Subcutaneous abdominal adipose tissue (tissue), 5 donors: ENCODE data around the gene TH.

ENCODE experiments used
- H3K27ac ChIP-seq: one replicate; pipeline ENCODE4 v1.7.0; 2013; ENCODE audit warnings: low read depth, mild to moderate bottlenecking, inconsistent platforms, low read length, moderate library complexity
- H3K27me3 ChIP-seq, 5 donors: one replicate each; pipeline ENCODE4 v1.7.0; 2013; ENCODE audit warnings: low read length in 5 of 5, inconsistent platforms in 1 of 5; ENCODE audit not compliant: control insufficient read depth in 5 of 5, insufficient read depth in 4 of 5
- H3K36me3 ChIP-seq, 5 donors: one replicate each; pipeline ENCODE4 v1.7.0; 2013; ENCODE audit warnings: low read length in 5 of 5; ENCODE audit not compliant: control insufficient read depth in 5 of 5, insufficient read depth in 5 of 5
- H3K4me1 ChIP-seq, 5 donors: one replicate each; pipeline ENCODE4 v1.7.0; 2013; ENCODE audit warnings: low read length in 5 of 5, mild to moderate bottlenecking in 3 of 5, moderate library complexity in 1 of 5; ENCODE audit not compliant: control insufficient read depth in 5 of 5, insufficient read depth in 5 of 5
- H3K4me3 ChIP-seq, 5 donors: one replicate each; pipeline ENCODE4 v1.7.0; 2013; ENCODE audit warnings: low read length in 5 of 5, low read depth in 1 of 5
- H3K9ac ChIP-seq, 5 donors: one replicate each; pipeline ENCODE4 v1.7.0; 2013; ENCODE audit warnings: low read length in 5 of 5, mild to moderate bottlenecking in 4 of 5, moderate library complexity in 3 of 5
- H3K9me3 ChIP-seq, 5 donors: one replicate each; pipeline ENCODE4 v1.7.0; 2013; ENCODE audit warnings: low read length in 5 of 5; ENCODE audit not compliant: control insufficient read depth in 5 of 5
- donor health status: healthy.
- donor health status: healthy.
- donor health status: healthy.
- donor health status: healthy.
- donor health status: healthy.

The TH gene

DNA sequence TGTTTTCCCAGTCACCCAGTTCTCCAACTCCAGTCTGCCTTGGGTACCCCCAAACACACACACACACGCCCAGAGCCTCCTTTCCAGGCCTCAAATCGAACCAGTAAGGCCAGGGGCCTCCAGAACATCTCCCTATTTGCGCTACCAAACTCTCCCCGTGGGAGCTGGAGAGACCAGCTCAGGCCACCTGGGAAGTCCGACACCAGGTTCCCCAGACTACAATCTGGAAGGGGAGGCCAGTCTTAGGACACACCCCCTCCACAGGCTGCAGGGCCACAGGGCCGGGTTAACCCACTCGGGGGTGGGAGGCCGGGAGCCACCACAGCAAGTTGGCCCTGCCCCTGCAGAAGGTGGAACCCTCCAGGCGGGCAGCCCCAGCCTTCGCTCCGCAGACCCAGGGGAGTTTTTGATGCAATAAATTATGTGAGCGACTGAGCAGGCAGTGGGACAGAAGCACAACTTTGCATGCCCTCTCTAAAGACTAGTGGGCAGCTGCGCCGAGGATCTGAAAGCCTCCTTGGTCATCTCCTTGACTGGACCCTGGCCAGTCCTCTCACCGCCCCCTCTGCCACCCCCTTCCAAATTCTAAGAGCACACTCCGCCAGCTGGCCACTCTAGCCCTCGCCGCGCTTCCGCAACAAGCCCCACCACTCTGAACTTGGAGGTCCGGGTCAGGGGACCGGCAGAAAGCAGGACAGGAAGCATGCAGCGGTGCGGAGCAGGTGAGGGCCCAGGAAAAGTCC, 35.2 kb downstream of the TH start:
- H3K27ac ChIP-seq: no peak overlapping the region
- peaks cover 44 to 65% (median 47%) of the 10 kb centered on the region in 5 donors for H3K27me3 ChIP-seq
- peak overlapping the region in 3 of 5 donors; percentile 48 to 60 (median 60) for H3K4me3 ChIP-seq

DNA sequence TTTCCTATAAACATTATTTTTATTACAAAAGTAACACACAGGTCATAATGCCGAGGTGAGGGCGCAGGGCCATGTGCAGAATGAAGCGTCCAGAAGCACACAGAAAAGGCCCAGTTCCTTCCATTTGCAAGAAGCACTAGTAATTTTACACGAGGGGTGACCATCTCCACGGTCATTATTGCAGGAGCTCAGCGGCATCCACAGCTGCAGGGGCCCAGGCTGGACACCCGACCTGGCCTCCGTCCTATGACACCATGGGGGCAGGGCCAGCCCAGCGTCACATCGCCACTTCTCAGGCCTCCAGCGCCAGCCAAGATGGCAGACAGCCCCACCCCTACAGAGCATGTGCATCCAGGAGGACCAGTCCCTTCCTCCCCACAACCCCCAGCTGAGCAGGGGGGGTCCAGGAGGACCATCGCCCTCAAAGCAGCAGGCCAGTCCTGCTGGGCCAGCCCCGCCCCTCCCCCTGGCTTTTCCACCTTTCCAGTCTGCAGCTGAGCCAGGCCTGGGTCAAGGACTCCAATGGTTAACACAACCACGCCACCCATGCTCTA, 35.9 kb downstream of the TH start:
- peak overlapping the region in 2 of 5 donors; percentile 60 for H3K4me3 ChIP-seq
- H3K27me3 ChIP-seq: peaks cover 38 to 61% (median 41%) of the 10 kb centered on the region in 5 donors

More for the DNA sequence above, 35.2 kb downstream of the TH start:
- Histone ChIP-seq H3K4me1 (peaks cover 0 to 28% (median 6%) of the 10 kb centered on the region in 5 donors), H3K9ac (no peak overlapping the region), H3K36me3 (peaks cover 0 to 8% (median under 1%) of the 10 kb centered on the region in 5 donors), H3K9me3 (no peaks in the 10 kb centered on the region)

DNA sequence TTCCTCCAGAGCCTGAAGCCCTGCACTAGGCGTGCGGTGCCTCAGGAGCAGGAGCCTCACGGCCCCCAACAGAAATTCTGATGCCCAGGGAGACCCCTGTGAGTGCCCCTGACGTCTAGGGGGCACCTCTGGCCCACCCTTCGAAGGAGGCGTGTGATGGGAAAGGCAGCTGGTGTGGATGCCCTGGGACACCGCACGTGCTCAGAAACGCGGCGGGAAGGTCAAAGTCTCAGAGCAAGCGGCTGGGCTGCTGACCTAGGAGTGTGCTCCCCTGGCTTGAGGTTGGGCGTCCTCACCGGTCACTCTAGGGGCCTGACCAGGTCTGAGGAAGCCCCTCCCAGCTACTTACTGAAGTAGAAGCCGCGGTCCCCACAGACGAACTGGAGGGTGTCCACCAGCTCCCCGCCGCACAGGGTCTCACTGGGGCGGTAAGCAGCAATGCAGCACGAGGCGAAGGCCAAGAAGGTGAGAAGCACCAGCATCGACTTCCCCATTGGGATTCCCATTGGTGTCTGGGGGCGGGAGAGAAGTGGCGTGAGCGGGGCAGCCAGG, 36.5 kb downstream of the TH start:
- Histone ChIP-seq H3K27ac (no peak overlapping the region), H3K27me3 (peaks cover 36 to 59% (median 40%) of the 10 kb centered on the region in 5 donors), H3K4me3 (no peak overlapping the region), H3K9me3 (no peaks in the 10 kb centered on the region), H3K9ac (no peak overlapping the region), H3K36me3 (peaks cover 0 to 12% (median 5%) of the 10 kb centered on the region in 5 donors), H3K4me1 (peaks cover 0 to 25% (median 6%) of the 10 kb centered on the region in 5 donors)

More for the DNA sequence above, 35.9 kb downstream of the TH start:
- Histone ChIP-seq H3K9me3 (no peaks in the 10 kb centered on the region), H3K4me1 (peaks cover 0 to 25% (median 6%) of the 10 kb centered on the region in 5 donors), H3K9ac (no peak overlapping the region), H3K27ac (no peak overlapping the region), H3K36me3 (peaks cover 0 to 12% (median 5%) of the 10 kb centered on the region in 5 donors)

DNA sequence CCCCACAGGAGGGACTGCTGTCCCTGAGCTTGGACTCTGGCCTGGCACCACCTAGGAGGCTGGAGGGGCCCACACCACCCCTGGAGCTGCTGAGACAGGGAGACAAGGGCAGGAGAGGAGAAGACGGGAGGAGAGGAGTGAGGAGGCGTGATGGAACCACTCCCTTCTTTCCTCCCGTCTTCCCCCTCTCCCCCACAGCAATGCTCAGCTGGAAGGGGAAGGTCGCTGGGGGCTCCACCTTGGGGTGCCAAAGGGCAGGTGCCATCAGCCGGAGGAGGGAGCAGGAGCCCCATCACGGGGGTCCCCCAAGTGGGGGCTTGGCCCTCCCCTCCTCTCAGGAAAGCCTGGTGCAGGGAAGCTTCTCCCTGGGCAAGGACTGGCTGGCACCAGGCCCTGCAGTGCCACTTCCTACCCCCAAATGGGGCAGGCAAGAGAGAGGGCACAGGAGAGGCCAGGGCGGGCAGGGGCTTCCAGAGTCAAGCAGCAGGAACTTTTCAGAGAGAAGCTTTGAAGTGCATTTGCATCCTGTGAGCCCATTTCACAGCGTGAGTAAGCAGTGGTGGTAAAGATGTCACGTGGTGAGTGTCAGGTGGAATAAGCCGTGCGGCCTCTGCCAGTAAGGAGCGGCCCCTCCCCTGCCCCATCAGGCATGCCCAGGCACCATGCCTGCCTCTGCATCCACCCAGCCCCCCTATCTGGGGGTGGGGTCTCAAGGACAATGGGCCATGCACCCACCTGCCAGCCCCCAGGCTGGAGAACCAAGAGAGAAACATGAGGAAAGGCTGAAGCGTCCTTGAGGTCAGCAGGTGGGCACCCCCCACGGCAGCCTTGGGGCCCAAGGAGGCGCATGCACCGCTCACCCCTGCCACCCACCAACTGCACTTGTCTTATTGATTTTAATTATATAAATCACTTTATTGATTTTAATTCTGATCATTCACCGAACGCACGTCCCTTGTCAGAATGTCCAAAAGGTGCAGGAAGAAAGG, 37.3 kb downstream of the TH start:
- no peak overlapping the region for H3K27ac ChIP-seq
- H3K4me3 ChIP-seq: no peak overlapping the region
- no peaks in the 10 kb centered on the region for H3K9me3 ChIP-seq
- H3K4me1 ChIP-seq: peaks cover 0 to 25% (median 6%) of the 10 kb centered on the region in 5 donors
- peaks cover 0 to 12% (median 5%) of the 10 kb centered on the region in 5 donors for H3K36me3 ChIP-seq
- H3K27me3 ChIP-seq: peaks cover 33 to 53% (median 36%) of the 10 kb centered on the region in 5 donors
- no peak overlapping the region for H3K9ac ChIP-seq

DNA sequence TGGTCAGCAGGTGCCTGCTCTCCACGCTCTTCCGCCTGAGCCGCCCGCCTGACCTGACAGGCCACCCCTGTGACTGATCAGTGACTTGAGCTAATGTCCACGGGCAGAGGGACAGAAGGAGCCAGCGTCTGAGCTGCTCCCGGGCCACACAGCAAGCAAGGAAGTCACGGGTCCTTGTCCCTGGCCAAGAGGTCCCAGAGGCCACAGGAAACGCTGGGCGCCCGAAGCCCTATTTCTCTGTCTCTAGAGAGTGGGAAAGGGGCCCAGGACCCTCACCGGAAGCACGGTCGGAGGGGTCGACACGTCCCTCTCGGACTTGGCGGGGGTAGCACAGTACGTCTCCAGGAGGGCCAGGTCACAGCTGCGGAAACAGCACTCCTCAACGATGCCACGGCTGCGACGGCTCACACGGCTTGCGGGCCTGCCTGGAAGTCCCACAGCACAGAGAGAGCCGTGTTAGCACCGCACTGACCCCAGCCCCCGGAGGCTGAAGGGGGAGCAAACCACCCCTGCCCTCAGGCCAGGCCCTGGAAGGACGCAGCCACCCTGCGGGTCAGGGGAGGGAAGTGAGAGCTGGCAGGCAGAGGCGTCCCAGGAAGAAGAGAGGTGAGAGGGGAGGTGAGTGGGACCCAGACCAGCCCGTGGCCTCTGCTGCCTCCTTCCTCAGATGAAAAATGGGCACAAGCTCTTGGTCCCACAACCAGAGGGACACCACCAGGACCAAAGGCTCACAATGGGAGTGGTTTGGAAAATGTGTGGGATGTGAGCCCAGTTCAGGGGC, 38.2 kb downstream of the TH start:
- no peaks in the 10 kb centered on the region for H3K9me3 ChIP-seq
- H3K4me1 ChIP-seq: peaks cover 0 to 25% (median 6%) of the 10 kb centered on the region in 5 donors
- peaks cover 33 to 53% (median 38%) of the 10 kb centered on the region in 5 donors for H3K27me3 ChIP-seq
- no peak overlapping the region for H3K27ac ChIP-seq
- H3K4me3 ChIP-seq: no peak overlapping the region
- H3K9ac ChIP-seq: no peak overlapping the region
- H3K36me3 ChIP-seq: peaks cover 0 to 12% (median 5%) of the 10 kb centered on the region in 5 donors

DNA sequence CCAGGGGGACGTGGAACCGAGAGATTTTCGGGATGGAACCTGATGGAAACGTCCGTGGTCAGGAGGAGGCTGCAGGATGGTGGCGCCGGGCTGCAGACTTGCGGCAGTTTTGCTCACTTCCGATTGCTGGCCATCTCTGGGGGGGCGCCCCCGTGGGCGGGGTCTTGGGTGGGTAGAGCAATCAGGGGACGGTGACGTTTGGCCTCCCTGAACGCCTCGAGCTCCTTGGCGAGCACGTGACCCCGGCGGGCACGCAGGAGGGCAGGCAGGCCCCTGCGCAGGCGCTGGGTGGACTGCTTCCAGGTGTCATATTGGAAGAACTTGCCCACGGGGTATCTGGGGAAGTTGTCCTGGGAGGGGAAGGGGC, 38.8 kb downstream of the TH start:
- Histone ChIP-seq H3K9ac (no peak overlapping the region), H3K36me3 (peaks cover 0 to 12% (median 5%) of the 10 kb centered on the region in 5 donors), H3K9me3 (no peaks in the 10 kb centered on the region), H3K4me1 (peaks cover 0 to 25% (median 6%) of the 10 kb centered on the region in 5 donors), H3K4me3 (no peak overlapping the region), H3K27me3 (peaks cover 33 to 53% (median 38%) of the 10 kb centered on the region in 5 donors), H3K27ac (no peak overlapping the region)

DNA sequence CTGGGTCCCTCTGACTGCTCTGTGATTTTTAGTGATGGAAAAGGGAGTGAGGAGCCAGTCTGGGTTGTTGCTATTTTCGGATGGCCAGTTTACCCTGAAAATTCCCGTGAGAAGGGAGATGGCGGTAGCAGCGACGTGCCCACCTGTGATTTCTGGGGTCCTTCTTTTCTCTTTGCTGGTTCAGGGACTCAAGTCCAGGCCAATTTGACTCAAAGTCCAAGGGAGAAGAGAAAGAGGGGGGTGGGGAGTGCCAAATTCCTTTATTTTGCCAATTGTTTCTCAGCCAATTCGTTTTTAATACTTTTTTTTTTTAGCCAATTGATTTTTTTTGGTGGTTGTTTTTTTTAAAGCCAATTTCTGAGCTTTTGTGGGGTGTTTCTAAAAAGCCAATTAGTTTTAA, 39.4 kb downstream of the TH start:
- no peaks in the 10 kb centered on the region for H3K9me3 ChIP-seq
- no peak overlapping the region for H3K9ac ChIP-seq
- H3K4me3 ChIP-seq: no peak overlapping the region
- peaks cover 0 to 19% (median under 1%) of the 10 kb centered on the region in 5 donors for H3K4me1 ChIP-seq
- peaks cover 0 to 12% (median 5%) of the 10 kb centered on the region in 5 donors for H3K36me3 ChIP-seq
- no peak overlapping the region for H3K27ac ChIP-seq
- peaks cover 30 to 48% (median 36%) of the 10 kb centered on the region in 5 donors for H3K27me3 ChIP-seq

DNA sequence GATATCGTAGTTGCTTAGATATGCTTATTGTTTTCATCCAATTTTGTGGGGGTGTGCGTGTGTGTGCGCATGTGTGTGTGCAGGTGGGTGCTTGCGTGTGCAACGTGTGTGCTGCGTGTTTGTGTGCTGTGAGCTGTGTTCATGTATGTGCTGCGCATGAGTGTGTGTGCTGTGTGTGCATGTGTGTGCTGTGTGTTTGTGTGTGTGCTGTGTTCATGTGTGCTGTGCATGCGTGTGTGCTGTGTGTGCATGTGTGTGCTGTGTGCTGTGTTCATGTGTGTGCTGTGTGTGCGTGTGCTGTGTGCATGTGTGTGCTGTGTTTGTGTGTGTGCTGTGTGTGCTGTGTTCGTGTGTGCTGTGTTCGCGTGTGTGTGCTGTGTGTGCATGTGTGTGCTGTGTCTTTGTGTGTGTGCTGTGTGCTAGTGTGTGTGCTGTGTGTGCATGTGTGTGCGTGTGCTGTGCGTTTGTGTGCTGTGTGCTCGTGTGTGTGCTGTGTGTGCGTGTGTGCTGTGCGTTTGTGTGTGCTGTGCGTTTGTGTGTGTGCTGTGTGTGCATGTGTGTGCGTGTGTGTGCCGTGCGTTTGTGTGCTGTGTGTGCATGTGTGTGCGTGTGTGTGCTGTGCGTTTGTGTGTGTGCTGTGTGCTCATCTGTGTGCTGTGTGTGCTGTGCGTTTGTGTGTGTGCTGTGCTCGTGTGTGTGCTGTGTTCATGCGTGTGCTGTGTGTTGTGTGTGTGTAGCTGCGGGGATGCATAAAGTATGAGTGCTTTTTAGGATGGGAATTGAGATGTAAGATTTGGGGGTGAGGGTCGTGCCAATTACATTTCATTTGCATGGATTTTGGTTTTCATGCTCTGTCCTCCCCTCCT, 40.0 kb downstream of the TH start:
- Histone ChIP-seq H3K4me3 (no peak overlapping the region), H3K4me1 (peaks cover 0 to 14% (median 0%) of the 10 kb centered on the region in 5 donors), H3K27me3 (peaks cover 27 to 41% (median 33%) of the 10 kb centered on the region in 5 donors), H3K9ac (no peak overlapping the region), H3K36me3 (peaks cover 0 to 12% (median 5%) of the 10 kb centered on the region in 5 donors), H3K27ac (no peak overlapping the region), H3K9me3 (no peaks in the 10 kb centered on the region)
